ENCODE measurements around the gene NBEAL2.

The NBEAL2 gene

GRCh38 chr3:47007001-47007400 lies 27.5 kb downstream of the NBEAL2 start:
- no peaks in the 10 kb centered on the region for H3K9me3 ChIP-seq (ENCODE audit: control insufficient read depth, low read length)
- H3K27me3 ChIP-seq (replicated peaks; ENCODE audit: control insufficient read depth, insufficient read depth, low read length), result no peaks in the 10 kb centered on the region
- no peak for DNase-seq (ENCODE audit: low read depth)
- peaks cover 9% of the 10 kb centered on the region for H3K4me1 ChIP-seq (ENCODE audit: control insufficient read depth, insufficient read depth, low read length)
- no peaks in the 10 kb centered on the region for H3K36me3 ChIP-seq (ENCODE audit: control insufficient read depth, insufficient read depth, low read length, severe bottlenecking)
- H3K9ac ChIP-seq (ENCODE audit: low read length), result no peak overlapping the region
- H3K4me3 ChIP-seq (ENCODE audit: low read length), result no peak overlapping the region

GRCh38 chr3:47007482-47008233 lies 28.2 kb downstream of the NBEAL2 start:
- no peak for DNase-seq (ENCODE audit: low read depth)
- Histone ChIP-seq H3K36me3 (ENCODE audit: control insufficient read depth, insufficient read depth, low read length, severe bottlenecking) (no peaks in the 10 kb centered on the region), H3K27me3 (replicated peaks; ENCODE audit: control insufficient read depth, insufficient read depth, low read length) (no peaks in the 10 kb centered on the region), H3K4me1 (ENCODE audit: control insufficient read depth, insufficient read depth, low read length) (peaks cover 9% of the 10 kb centered on the region), H3K9ac (ENCODE audit: low read length) (no peak overlapping the region), H3K4me3 (ENCODE audit: low read length) (no peak overlapping the region), H3K9me3 (ENCODE audit: control insufficient read depth, low read length) (no peaks in the 10 kb centered on the region)

GRCh38 chr3:47008234-47008796 lies 28.8 kb downstream of the NBEAL2 start:
- Histone ChIP-seq H3K27me3 (replicated peaks; ENCODE audit: control insufficient read depth, insufficient read depth, low read length) (no peaks in the 10 kb centered on the region), H3K9ac (ENCODE audit: low read length) (no peak overlapping the region), H3K9me3 (ENCODE audit: control insufficient read depth, low read length) (no peaks in the 10 kb centered on the region)

GRCh38 chr3:47008851-47009224 lies 29.4 kb downstream of the NBEAL2 start:
- no peaks in the 10 kb centered on the region for H3K9me3 ChIP-seq (ENCODE audit: control insufficient read depth, low read length)
- peaks cover 9% of the 10 kb centered on the region for H3K4me1 ChIP-seq (ENCODE audit: control insufficient read depth, insufficient read depth, low read length)
- no peaks in the 10 kb centered on the region for H3K27me3 ChIP-seq (replicated peaks; ENCODE audit: control insufficient read depth, insufficient read depth, low read length)
- H3K9ac ChIP-seq (ENCODE audit: low read length), result no peak overlapping the region
- H3K4me3 ChIP-seq (ENCODE audit: low read length), result peak overlapping the region; percentile 78
- peaks cover 2% of the 10 kb centered on the region for H3K36me3 ChIP-seq (ENCODE audit: control insufficient read depth, insufficient read depth, low read length, severe bottlenecking)
- no peak for DNase-seq (ENCODE audit: low read depth)

More at GRCh38 chr3:47008234-47008796, 28.8 kb downstream of the NBEAL2 start:
- Histone ChIP-seq H3K4me1 (ENCODE audit: control insufficient read depth, insufficient read depth, low read length) (peaks cover 9% of the 10 kb centered on the region), H3K4me3 (ENCODE audit: low read length) (no peak overlapping the region), H3K36me3 (ENCODE audit: control insufficient read depth, insufficient read depth, low read length, severe bottlenecking) (no peaks in the 10 kb centered on the region)
- DNase-seq (ENCODE audit: low read depth), result no peak

- Histone ChIP-seq H3K9me3 (ENCODE audit: control insufficient read depth, low read length) (no peaks in the 10 kb centered on the region), H3K4me3 (ENCODE audit: low read length) (peak overlapping the region; percentile 78)
- DNase-seq (ENCODE audit: low read depth), result peak; percentile 95
These were observed 30.0 kb downstream of the NBEAL2 start for GRCh38 chr3:47009225-47010110.

GRCh38 chr3:47010111-47010712 lies 30.7 kb downstream of the NBEAL2 start:
- Histone ChIP-seq H3K4me1 (ENCODE audit: control insufficient read depth, insufficient read depth, low read length) (peaks cover 9% of the 10 kb centered on the region), H3K9me3 (ENCODE audit: control insufficient read depth, low read length) (no peaks in the 10 kb centered on the region), H3K4me3 (ENCODE audit: low read length) (peak overlapping the region; percentile 78), H3K36me3 (ENCODE audit: control insufficient read depth, insufficient read depth, low read length, severe bottlenecking) (peaks cover 7% of the 10 kb centered on the region), H3K9ac (ENCODE audit: low read length) (peak overlapping the region; percentile 92), H3K27me3 (replicated peaks; ENCODE audit: control insufficient read depth, insufficient read depth, low read length) (no peaks in the 10 kb centered on the region)
- DNase-seq (ENCODE audit: low read depth), result no peak

More at GRCh38 chr3:47009225-47010110, 30.0 kb downstream of the NBEAL2 start:
- peaks cover 9% of the 10 kb centered on the region for H3K4me1 ChIP-seq (ENCODE audit: control insufficient read depth, insufficient read depth, low read length)
- no peaks in the 10 kb centered on the region for H3K27me3 ChIP-seq (replicated peaks; ENCODE audit: control insufficient read depth, insufficient read depth, low read length)
- H3K9ac ChIP-seq (ENCODE audit: low read length), result peak overlapping the region; percentile 92
- peaks cover 7% of the 10 kb centered on the region for H3K36me3 ChIP-seq (ENCODE audit: control insufficient read depth, insufficient read depth, low read length, severe bottlenecking)

GRCh38 chr3:47010910-47011309 lies 31.4 kb downstream of the NBEAL2 start:
- no peak for DNase-seq (ENCODE audit: low read depth)
- H3K9ac ChIP-seq (ENCODE audit: low read length), result no peak overlapping the region
- H3K9me3 ChIP-seq (ENCODE audit: control insufficient read depth, low read length), result no peaks in the 10 kb centered on the region
- H3K4me1 ChIP-seq (ENCODE audit: control insufficient read depth, insufficient read depth, low read length), result peaks cover 9% of the 10 kb centered on the region
- no peak overlapping the region for H3K4me3 ChIP-seq (ENCODE audit: low read length)
- peaks cover 10% of the 10 kb centered on the region for H3K36me3 ChIP-seq (ENCODE audit: control insufficient read depth, insufficient read depth, low read length, severe bottlenecking)
- no peaks in the 10 kb centered on the region for H3K27me3 ChIP-seq (replicated peaks; ENCODE audit: control insufficient read depth, insufficient read depth, low read length)

GRCh38 chr3:47011371-47011770 lies 31.9 kb downstream of the NBEAL2 start:
- Histone ChIP-seq H3K9me3 (ENCODE audit: control insufficient read depth, low read length) (no peaks in the 10 kb centered on the region), H3K4me1 (ENCODE audit: control insufficient read depth, insufficient read depth, low read length) (peaks cover 11% of the 10 kb centered on the region), H3K27me3 (replicated peaks; ENCODE audit: control insufficient read depth, insufficient read depth, low read length) (no peaks in the 10 kb centered on the region), H3K4me3 (ENCODE audit: low read length) (no peak overlapping the region), H3K9ac (ENCODE audit: low read length) (no peak overlapping the region), H3K36me3 (ENCODE audit: control insufficient read depth, insufficient read depth, low read length, severe bottlenecking) (peaks cover 14% of the 10 kb centered on the region)
- DNase-seq (ENCODE audit: low read depth), result no peak

GRCh38 chr3:47012342-47013230 lies 33.1 kb downstream of the NBEAL2 start:
- H3K9ac ChIP-seq (ENCODE audit: low read length), result no peak overlapping the region
- H3K36me3 ChIP-seq (ENCODE audit: control insufficient read depth, insufficient read depth, low read length, severe bottlenecking), result peaks cover 26% of the 10 kb centered on the region
- H3K27me3 ChIP-seq (replicated peaks; ENCODE audit: control insufficient read depth, insufficient read depth, low read length), result no peaks in the 10 kb centered on the region
- DNase-seq (ENCODE audit: low read depth), result no peak
- no peak overlapping the region for H3K4me3 ChIP-seq (ENCODE audit: low read length)
- H3K4me1 ChIP-seq (ENCODE audit: control insufficient read depth, insufficient read depth, low read length), result peaks cover 19% of the 10 kb centered on the region
- H3K9me3 ChIP-seq (ENCODE audit: control insufficient read depth, low read length), result no peaks in the 10 kb centered on the region

- Histone ChIP-seq H3K27me3 (replicated peaks; ENCODE audit: control insufficient read depth, insufficient read depth, low read length) (no peaks in the 10 kb centered on the region), H3K9me3 (ENCODE audit: control insufficient read depth, low read length) (no peaks in the 10 kb centered on the region), H3K4me1 (ENCODE audit: control insufficient read depth, insufficient read depth, low read length) (peaks cover 19% of the 10 kb centered on the region), H3K36me3 (ENCODE audit: control insufficient read depth, insufficient read depth, low read length, severe bottlenecking) (peaks cover 32% of the 10 kb centered on the region), H3K4me3 (ENCODE audit: low read length) (no peak overlapping the region), H3K9ac (ENCODE audit: low read length) (no peak overlapping the region)
- DNase-seq (ENCODE audit: low read depth), result no peak
These were observed 33.8 kb downstream of the NBEAL2 start for GRCh38 chr3:47013231-47013630.

All from adipocyte (in vitro differentiated cells).